Kasumi-1 (cell line): Measurements from ENCODE around the gene FNDC10.

Experiments
- DNase-seq, 2 experiments: peaks; one replicate each; lab custom pipeline; 2025; lab: John Stamatoyannopoulos, UW

Gene FNDC10

GRCh38 chr1:1627829-1628753 is 28.2 kb upstream of the FNDC10 start:
- no peak for DNase-seq

DNA sequence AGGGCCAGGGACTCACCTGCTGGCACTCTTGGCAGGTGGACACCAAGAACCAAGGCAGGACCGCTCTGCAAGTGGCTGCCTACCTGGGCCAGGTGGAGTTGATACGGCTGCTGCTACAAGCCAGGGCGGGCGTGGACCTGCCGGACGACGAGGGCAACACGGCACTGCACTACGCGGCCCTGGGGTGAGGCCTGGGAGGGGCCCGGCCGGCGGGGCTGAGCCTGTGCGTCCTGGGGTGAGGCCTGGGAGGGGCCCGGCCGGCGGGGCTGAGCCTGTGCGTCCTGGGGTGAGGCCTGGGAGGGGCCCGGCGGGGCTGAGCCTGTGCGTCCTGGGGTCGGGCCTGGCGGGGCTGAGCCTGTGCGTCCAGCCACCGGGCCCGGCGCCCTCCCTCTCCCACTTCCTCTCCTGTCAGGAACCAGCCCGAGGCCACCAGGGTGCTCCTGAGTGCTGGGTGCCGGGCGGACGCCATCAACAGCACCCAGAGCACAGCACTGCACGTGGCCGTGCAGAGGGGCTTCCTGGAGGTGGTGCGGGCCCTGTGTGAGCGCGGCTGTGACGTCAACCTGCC is 27.4 kb upstream of the FNDC10 start:
- no peak for DNase-seq

- DNase-seq = no peak
These were observed 26.5 kb upstream of the FNDC10 start for GRCh38 chr1:1626207-1627141.

- DNase-seq = no peak
These were observed 25.9 kb upstream of the FNDC10 start for GRCh38 chr1:1625824-1626206.

DNA sequence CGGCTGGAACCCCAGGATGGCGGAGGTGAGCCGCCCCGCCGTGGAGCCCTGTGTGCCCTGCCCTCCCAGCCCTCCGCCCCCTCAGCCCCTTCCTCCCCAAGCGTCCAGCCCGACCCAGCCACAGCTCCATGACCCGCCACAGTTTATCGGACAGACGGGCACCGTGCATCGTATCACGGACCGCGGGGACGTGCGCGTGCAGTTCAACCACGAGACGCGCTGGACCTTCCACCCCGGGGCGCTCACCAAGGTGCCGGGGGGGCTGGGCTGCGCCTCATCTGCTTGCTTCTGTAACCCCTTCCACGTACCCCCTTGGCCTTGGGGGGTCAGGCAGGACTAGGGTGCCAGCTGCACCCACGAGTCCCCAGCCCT is 25.5 kb upstream of the FNDC10 start:
- no peak for DNase-seq

DNA sequence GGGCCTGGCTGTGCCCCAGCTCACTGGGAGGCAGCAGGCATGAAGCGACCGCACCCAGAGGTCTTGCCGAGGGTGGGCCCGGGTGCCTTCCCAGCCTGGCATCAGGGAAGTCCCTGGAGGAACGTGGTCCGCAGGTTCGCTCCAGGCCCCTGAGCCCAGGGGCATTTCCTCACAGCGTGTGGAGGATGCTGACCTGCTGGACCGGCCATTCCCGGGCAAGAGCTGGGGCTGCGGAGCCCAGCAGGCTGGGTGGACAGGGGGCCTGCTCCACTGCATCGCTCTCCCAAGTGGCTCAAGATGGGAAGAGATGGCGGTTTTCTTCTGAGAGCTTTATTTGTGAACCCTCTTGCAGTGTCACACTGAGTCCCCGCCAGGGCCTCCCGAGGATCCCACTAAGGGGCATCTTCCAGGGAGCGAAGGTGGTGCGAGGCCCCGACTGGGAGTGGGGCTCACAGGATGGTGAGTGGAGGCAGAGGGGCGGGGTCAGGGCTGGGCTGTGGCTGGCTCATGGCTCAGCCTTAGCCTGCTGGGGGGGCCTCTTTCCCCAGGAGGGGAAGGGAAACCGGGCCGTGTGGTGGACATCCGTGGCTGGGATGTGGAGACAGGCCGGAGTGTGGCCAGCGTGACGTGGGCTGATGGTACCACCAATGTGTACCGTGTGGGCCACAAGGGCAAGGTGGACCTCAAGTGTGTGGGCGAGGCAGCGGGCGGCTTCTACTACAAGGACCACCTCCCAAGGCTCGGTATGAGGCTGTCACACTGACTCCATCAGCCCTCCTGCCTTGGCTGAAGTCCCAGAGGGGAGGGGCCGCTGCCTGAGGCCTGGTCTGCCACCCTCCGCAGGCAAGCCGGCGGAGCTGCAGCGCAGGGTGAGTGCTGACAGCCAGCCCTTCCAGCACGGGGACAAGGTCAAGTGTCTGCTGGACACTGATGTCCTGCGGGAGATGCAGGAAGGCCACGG is 24.8 kb upstream of the FNDC10 start:
- DNase-seq = no peak

GRCh38 chr1:1623631-1624442 is 23.9 kb upstream of the FNDC10 start:
- no peak for DNase-seq

DNA sequence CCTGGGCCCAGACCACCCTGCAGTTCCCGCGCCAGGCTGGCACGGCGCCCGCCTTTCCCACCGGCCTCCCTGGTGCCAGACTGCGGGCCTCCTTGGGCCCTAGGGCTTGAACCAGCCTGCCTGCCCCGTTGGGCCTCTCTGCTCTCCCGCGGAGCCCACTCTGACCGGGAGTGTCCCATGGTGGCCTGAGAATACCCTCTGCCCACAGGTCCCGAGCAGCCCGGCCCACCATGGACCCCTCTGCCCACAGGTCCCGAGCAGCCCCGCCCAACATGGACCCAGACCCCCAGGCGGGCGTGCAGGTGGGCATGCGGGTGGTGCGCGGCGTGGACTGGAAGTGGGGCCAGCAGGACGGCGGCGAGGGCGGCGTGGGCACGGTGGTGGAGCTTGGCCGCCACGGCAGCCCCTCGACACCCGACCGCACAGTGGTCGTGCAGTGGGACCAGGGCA is 23.3 kb upstream of the FNDC10 start:
- no peak for DNase-seq

GRCh38 chr1:1622788-1623094 is 22.8 kb upstream of the FNDC10 start:
- DNase-seq = no peak

- DNase-seq = no peak
These were observed 22.3 kb upstream of the FNDC10 start for GRCh38 chr1:1622010-1622787.

- no peak for DNase-seq
These were observed 21.5 kb upstream of the FNDC10 start for GRCh38 chr1:1621173-1622009.

- no peak for DNase-seq
These were observed 20.7 kb upstream of the FNDC10 start for GRCh38 chr1:1620433-1621139.

GRCh38 chr1:1619917-1620361 is 20.0 kb upstream of the FNDC10 start:
- peak in 1 of 2 experiments; percentile 30 for DNase-seq

DNA sequence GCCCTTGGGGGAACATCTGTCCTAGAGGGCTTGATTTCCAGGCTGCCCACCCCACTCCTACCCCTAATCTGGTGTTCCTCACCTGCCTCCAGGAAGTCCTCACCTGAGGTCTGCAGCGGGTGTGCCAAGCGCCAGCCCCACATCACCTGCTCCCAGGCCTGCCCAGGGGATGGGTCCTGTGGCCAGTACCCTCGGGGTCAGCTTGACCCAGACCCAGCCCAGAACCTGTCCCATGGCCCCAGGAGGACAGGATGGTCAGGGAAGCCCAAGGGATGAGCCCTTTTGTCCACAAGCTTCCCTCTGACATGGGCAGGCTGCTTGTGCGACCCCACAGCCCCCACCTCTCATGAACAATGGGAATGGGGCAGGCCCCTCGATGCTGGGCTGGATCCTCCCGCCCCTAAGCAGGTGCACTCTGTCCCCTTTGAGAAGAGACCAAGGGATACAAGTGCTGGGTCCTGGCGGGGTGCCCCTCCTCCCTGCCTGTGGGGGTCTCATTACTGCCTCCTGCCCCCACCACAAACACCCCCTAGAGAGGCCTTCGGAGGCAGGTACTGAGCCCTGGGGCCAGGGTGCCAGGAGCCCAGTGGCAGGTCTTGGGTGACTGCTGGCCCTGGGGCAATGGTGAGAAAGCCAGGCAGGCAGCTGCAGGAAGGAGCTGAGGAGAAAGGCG is 18.6 kb upstream of the FNDC10 start:
- no peak for DNase-seq

DNA sequence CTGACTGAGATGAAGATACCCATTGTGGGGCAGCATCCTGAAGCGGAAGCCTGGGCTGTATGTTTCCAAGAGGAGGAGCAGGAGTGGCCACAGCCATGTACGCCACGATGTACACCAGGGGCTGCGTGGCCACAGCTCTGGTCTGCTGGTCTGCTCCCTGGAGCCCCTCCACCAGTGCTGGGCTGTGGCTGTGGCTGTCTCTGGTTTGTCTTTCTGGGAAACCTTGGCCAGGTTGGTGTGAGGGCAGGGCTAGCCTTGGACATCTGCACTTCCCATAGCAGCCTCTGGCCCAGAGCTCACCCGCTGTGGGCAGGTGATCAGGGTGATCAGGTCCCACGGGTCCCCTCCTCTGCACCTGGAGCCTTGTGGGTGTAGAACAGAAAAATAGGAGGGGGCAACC is 18.0 kb upstream of the FNDC10 start:
- no peak for DNase-seq

DNA sequence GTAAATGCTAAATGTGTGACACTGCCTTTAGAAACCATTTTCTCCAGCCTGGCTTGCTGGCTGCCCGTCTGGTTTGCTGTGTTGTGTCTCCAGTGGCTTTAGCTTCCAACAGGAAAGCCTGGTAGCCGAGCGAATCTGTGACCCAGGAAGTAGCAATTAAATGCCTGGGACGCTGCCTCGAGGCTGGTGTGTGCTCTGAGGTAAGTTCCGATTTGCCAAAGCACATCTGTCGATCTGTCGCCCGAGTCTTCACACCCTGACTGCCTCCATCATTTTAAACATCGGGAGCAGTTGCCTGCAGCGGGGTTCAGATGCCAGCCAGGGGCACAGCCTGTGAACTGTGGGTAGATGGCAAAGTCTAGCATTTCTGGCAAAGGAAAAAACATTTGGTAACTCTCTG is 17.6 kb upstream of the FNDC10 start:
- no peak for DNase-seq

DNA sequence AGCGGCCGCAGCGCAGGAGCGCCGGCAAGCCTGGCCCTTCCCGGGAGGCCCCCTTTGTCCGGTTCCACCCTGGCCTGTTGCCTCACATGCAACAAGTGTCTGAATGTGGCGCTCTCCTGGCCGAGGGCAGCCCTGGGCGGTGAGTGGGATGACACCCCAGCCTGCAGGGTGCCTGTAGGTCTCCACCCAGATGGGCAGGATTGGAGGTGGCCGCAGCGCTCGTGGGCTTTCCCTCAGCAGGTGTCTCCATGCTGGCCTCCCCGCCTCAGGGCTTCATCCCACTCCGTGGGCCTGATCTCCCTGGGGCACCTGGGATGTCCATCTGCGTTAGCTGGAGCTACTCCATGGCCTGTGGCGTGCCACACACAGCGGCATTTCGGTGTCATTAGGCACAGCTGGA is 16.9 kb upstream of the FNDC10 start:
- DNase-seq = no peak
